ENCODE measurements around the gene H6PD.

The H6PD gene

DNA sequence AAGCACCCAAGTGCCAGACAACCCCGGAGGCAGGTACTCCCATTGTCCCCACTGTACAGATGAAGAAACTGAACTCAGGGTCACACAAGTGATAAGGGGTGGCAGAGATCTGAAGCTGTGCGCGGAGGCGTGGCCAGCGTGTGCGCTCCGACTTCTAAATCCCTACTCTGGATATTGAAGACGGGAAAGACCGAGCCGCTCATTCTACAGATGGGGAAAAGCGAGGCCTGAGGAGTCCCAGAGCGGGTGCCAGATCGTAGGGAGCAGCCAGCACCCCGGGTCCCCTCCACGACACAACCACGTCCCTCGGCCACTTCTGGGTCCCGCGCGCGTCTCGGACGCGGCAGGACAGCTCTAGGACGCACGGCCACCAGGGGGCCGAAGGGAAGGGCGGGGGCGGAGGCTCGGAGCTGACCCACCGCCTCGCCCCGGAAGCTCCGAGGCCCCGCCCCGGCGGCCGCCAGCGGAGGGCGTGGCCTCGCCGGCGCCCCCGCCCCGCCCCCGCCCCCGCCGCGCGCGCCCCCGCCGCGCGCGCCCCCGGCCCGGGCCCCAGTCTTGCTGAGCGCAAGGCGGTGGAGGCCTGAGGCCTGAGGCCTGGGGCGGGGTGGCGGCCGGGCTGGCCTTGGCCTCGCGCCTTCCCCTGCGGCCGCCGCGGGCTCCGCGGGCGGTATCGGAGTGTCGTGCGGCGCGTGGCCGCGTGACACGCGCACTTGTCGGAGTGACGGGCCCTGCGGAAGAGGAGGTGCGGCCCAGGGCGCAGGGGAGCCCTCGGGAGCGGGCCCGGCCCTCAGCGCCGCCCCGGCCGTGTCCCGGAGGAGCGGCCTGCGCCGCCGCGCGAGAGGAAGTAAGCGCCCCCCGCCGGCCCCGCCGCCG is at the start of gene H6PD:
Gene H6PD, plus strand, starts transcription at position 552 of the 873 bp plus-strand sequence. CDS start 10,161 bp downstream, outside the sequence.
- TF ChIP-seq CTCF (conservative IDR thresholded peaks at IDR 0.05): peak; percentile 75
- peak within 1 kb of the TSS; percentile 97 for H3K27ac ChIP-seq

- H3K27ac ChIP-seq: no peak overlapping the region
- TF ChIP-seq CTCF (conservative IDR thresholded peaks at IDR 0.05): no peak
Measured at GRCh38 chr1:9186082-9186859, 48.3 kb upstream of the H6PD start.

GRCh38 chr1:9187004-9187403 is 47.6 kb upstream of the H6PD start:
- no peak overlapping the region for H3K27ac ChIP-seq
- TF ChIP-seq CTCF (conservative IDR thresholded peaks at IDR 0.05): no peak

DNA sequence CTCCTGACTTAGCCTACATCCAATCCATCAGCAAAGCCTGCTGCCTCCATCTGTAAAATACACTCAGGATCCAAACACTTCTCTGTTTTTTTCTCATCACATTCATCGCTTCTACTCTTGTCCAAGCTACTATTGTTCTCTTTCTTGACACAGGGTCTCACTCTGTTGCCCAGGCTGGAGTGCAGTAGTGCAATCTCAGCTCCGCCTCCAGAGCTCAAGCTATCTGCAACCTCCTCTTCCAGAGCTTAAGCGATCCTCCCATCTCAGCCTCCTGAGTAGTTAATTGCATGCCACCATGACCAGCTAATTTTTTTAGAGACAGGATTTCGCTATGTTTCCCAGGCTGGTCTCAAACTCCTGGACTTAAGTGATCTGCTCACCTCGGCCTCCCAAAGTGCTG is 44.3 kb upstream of the H6PD start:
- no peak overlapping the region for H3K27ac ChIP-seq
- TF ChIP-seq CTCF (conservative IDR thresholded peaks at IDR 0.05): no peak

DNA sequence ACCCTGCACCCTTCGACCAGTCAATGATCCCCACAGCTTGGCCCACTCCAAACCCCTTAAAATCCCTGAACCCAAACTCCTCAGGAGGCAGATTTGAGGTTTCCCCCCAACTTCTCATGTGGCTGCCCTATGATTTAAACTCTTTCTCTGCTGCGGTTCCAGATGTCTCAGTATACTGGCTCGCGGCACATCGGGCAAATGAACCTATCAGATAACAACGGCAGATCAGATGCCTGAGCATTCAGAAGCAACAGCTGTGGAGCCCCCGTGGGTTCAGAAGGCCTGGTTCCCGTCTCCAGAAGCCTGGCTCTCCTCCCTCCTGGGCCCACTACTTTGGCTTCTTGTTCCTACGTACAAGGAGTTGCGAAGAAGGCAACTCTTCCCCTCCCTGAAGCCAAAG is 43.3 kb upstream of the H6PD start:
- no peak overlapping the region for H3K27ac ChIP-seq
- no peak for TF ChIP-seq CTCF (conservative IDR thresholded peaks at IDR 0.05)

GRCh38 chr1:9192578-9193232 is 41.9 kb upstream of the H6PD start:
- H3K27ac ChIP-seq: no peak overlapping the region
- TF ChIP-seq CTCF (conservative IDR thresholded peaks at IDR 0.05): no peak

GRCh38 chr1:9193233-9193625 is 41.3 kb upstream of the H6PD start:
- TF ChIP-seq CTCF (conservative IDR thresholded peaks at IDR 0.05): no peak
- no peak overlapping the region for H3K27ac ChIP-seq

Measured in VCaP (cell line).